ENCODE measurements around the gene DEFB108B. TPM values are rescaled to one million over a fixed set of nuclear protein-coding genes. Genes with fewer than 3 reads are reported as not detected.
"Not testable (repeated sequence)": the region's sequence is repeated elsewhere in the genome, so short reads cannot be mapped to it uniquely, and the experiment has no call there.

Gene DEFB108B
- total RNA-seq, 2 experiments from 2014 or later = not detected

DNA sequence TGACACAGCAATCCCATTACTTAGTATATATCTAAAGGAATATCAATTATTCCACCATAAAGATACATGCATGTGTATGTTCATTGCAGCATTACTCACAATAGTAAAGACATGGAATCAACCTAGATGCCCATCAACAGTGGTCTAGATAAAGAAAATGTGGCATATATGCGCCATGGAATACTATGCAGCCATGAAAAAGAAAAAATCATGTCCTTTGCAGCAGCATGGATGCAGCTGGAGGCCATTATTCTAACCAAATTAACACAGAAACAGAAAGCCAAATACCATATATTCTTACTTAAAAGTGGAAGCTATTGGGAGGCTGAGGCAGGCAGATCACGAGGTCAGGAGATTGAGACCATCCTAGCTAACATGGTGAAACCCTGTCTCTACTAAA, 20.9 kb downstream of the DEFB108B start:
- DNase-seq; ATAC-seq; H3K9me3 Mint-ChIP-seq (ENCODE audit: low read depth); H3K4me1 Mint-ChIP-seq; H3K36me3 Mint-ChIP-seq; H3K27ac Mint-ChIP-seq; H3K27me3 Mint-ChIP-seq; H3K4me3 Mint-ChIP-seq: not testable (repeated sequence)
- CTCF ChIA-PET = interaction anchor here (0.7 kb wide), 1 partner anchor 575 kb away, joined by 4 read pairs; no protein-coding TSS in a partner anchor

DNA sequence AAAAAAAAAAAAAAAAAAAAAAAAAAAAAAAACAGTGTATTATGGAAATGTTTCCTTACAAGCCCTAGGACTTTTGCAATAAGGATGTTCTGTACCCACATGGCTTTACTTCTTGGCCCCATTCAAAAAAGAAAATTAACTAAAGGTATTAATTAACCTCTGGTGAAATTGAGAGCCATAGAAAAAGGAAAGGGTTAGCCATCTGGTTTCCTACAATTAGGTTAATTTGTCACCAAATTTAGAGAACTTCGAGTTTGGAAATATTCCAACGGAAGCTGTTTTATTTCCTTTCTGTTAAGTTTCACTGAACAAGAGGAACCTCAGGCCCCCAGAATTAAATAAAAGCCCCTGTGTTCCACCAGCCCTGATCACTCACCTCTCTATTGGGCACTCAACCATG, 22.9 kb downstream of the DEFB108B start:
- ATAC-seq; DNase-seq; H3K27ac Mint-ChIP-seq; H3K4me1 Mint-ChIP-seq; H3K9me3 Mint-ChIP-seq (ENCODE audit: low read depth); H3K4me3 Mint-ChIP-seq; H3K27me3 Mint-ChIP-seq; H3K36me3 Mint-ChIP-seq: not testable (repeated sequence)
- CTCF ChIA-PET = interaction anchor here (1.3 kb wide), 1 partner anchor 8 kb away, joined by 3 read pairs; no protein-coding TSS in a partner anchor

GRCh38 chr11:71860835-71861234, 27.8 kb downstream of the DEFB108B start:
- H3K4me1 Mint-ChIP-seq; H3K9me3 Mint-ChIP-seq (ENCODE audit: low read depth); H3K27ac Mint-ChIP-seq; CTCF ChIA-PET; ATAC-seq; H3K36me3 Mint-ChIP-seq; H3K27me3 Mint-ChIP-seq; DNase-seq; H3K4me3 Mint-ChIP-seq: not testable (repeated sequence)

- ATAC-seq = peak; percentile 76
- not testable (repeated sequence) for H3K9me3 Mint-ChIP-seq (ENCODE audit: low read depth); H3K27ac Mint-ChIP-seq; H3K4me1 Mint-ChIP-seq; H3K36me3 Mint-ChIP-seq; H3K27me3 Mint-ChIP-seq; H3K4me3 Mint-ChIP-seq; DNase-seq
- CTCF ChIA-PET = interaction anchor here (0.6 kb wide), 1 partner anchor 9 kb away, joined by 3 read pairs; no protein-coding TSS in a partner anchor
Measured at GRCh38 chr11:71863978-71864627, 31.1 kb downstream of the DEFB108B start.

- H3K36me3 Mint-ChIP-seq; H3K4me3 Mint-ChIP-seq; H3K9me3 Mint-ChIP-seq (ENCODE audit: low read depth); H3K4me1 Mint-ChIP-seq; DNase-seq; H3K27me3 Mint-ChIP-seq; CTCF ChIA-PET; H3K27ac Mint-ChIP-seq; ATAC-seq: not testable (repeated sequence)
Measured at GRCh38 chr11:71867209-71867608, 34.2 kb downstream of the DEFB108B start.

DNA sequence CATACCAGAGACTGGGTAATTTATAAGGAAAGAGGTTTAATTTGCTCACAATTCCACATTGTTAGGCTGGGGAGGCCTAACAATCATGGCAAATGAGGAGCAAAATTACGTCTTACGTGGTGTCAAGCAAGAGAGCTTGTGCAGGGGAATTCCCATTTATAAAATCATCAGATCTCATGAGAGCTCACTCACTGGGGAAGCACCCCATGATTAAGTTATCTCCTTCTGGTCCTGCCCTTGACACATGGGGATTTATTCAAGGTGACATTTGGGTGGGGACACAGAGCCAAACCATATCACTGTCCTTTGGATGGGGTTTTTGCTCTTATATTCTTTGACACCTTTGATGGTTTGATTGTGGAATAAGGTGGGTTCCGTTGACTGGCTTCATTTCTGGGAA, 36.9 kb downstream of the DEFB108B start:
- H3K27me3 Mint-ChIP-seq; DNase-seq; H3K4me3 Mint-ChIP-seq; H3K4me1 Mint-ChIP-seq; H3K36me3 Mint-ChIP-seq; H3K27ac Mint-ChIP-seq; H3K9me3 Mint-ChIP-seq (ENCODE audit: low read depth); CTCF ChIA-PET; ATAC-seq: not testable (repeated sequence)

DNA sequence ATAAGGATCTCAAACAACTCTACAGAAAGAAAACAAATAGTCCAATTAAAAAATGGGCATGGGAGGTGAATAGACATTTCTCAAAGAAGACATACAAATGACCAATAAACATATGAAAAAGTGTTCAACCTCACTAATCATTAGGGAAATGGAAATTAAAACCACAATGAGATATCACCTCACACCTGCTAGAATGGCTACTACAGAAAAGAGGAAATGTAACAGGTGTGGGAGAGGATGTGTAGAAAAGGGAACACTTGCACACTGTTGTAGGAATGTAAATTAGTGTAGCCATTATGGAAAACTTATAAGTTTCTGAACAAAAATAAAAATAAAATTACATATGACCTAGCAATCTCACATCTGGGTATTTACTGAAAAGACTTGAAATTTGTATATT, 37.7 kb downstream of the DEFB108B start:
- DNase-seq; CTCF ChIA-PET; H3K4me1 Mint-ChIP-seq; H3K9me3 Mint-ChIP-seq (ENCODE audit: low read depth); H3K27me3 Mint-ChIP-seq; H3K4me3 Mint-ChIP-seq; ATAC-seq; H3K27ac Mint-ChIP-seq; H3K36me3 Mint-ChIP-seq: not testable (repeated sequence)

- H3K9me3 Mint-ChIP-seq (ENCODE audit: low read depth); CTCF ChIA-PET; H3K27ac Mint-ChIP-seq; H3K27me3 Mint-ChIP-seq; H3K4me1 Mint-ChIP-seq; H3K36me3 Mint-ChIP-seq; ATAC-seq; H3K4me3 Mint-ChIP-seq; DNase-seq: not testable (repeated sequence)
Measured at GRCh38 chr11:71876262-71876661, 43.3 kb downstream of the DEFB108B start.

DNA sequence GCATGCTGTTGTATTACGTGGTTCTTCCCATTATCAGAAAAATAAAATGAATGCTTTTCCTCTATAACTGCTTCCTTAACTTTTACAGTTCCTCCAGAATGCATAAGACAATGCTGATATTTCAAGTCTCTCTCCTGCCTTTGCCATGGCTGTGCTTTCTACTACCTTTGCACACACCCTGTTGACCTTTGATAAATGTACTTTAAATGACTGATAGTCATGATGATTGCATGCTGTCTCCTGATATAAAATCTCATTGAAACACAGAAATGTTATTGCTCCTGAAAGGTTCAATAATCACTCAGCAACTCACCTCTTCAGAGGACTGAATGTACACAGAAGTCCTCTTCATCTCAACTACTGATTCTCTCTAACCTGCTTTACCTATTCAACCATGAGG, 45.1 kb downstream of the DEFB108B start, which contains the start of gene DEFB131B:
DEFB131B (plus strand) TSS at position 395 of the 400 bp plus-strand sequence; CDS start at position 395, 0 bp downstream.
- DNase-seq; H3K4me3 Mint-ChIP-seq; CTCF ChIA-PET; H3K27me3 Mint-ChIP-seq; H3K27ac Mint-ChIP-seq; H3K36me3 Mint-ChIP-seq; H3K4me1 Mint-ChIP-seq; ATAC-seq; H3K9me3 Mint-ChIP-seq (ENCODE audit: low read depth): not testable (repeated sequence)

DNA sequence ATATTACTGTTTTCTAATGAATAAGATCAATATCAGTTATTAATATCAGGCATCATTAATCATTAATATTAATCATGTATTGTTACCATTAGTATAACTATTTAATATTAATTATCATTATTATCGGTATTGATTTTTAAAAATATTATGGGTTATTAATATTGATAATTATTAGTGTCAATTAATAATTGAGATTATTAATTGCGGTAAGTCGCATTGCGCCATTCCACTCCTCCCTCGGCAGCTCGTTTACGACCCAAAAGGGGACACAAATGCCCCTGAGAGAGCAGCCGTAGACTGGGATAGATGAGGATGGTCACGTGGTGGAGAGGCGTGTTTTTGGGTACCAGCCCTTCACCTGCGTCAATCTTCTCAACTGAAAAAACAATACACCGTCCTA, 52.8 kb downstream of the DEFB108B start:
- H3K36me3 Mint-ChIP-seq; H3K4me1 Mint-ChIP-seq; CTCF ChIA-PET; H3K4me3 Mint-ChIP-seq; ATAC-seq; DNase-seq; H3K27ac Mint-ChIP-seq; H3K9me3 Mint-ChIP-seq (ENCODE audit: low read depth); H3K27me3 Mint-ChIP-seq: not testable (repeated sequence)

Other genes with a start within 250 kb of the DEFB108B start
- not detected for gene DEFB131B, start 45.3 kb downstream of the DEFB108B start, total RNA-seq
- gene XNDC1N, start 95.4 kb downstream of the DEFB108B start, total RNA-seq = 10 to 100 TPM; 14.8 to 23.1 TPM
- 10 to 100 TPM; 30.7 to 38.7 TPM for gene RNF121, start 95.8 kb downstream of the DEFB108B start, total RNA-seq
- gene IL18BP, start 165.7 kb downstream of the DEFB108B start, total RNA-seq = 10 to 100 TPM in 1 of 2 experiments, 1 to 10 TPM in 1; 7.0 to 11.2 TPM
- 100 to 1,000 TPM; 156 to 221 TPM for gene NUMA1, start 247.3 kb downstream of the DEFB108B start, total RNA-seq
- 1 to 10 TPM; 4.0 to 9.2 TPM for gene LRRC51, start 247.7 kb downstream of the DEFB108B start, total RNA-seq